ENCODE data around the gene TBC1D14. TPM values are rescaled to one million over a fixed set of nuclear protein-coding genes. Genes with fewer than 3 reads are reported as not detected.

Gene TBC1D14
- total RNA-seq, 2 donors from 2014 or later: 43.2 to 46.6 TPM

GRCh38 chr4:6873792-6874461, 35.7 kb upstream of the TBC1D14 start:
- Histone ChIP-seq H3K9me3 (no peaks in the 10 kb centered on the region), H3K27me3 (no peaks in the 10 kb centered on the region), H3K9ac (ENCODE audit: low read depth in 2 of 2, low read length in 2 of 2) (no peak overlapping the region), H3K4me3 (no peak overlapping the region), H3K4me1 (no peaks in the 10 kb centered on the region), H3K36me3 (peaks cover 10% of the 10 kb centered on the region), H3K27ac (no peak overlapping the region)
- peak; percentile 80 for DNase-seq
- TF ChIP-seq CTCF (IDR thresholded peaks at IDR 0.05): peak; percentile 80
- intact Hi-C loops (cut with DNase I): loop anchor here (2.0 kb wide), 1 partner anchor 153 kb away; no protein-coding TSS in a partner anchor

GRCh38 chr4:6874981-6875380, 34.6 kb upstream of the TBC1D14 start:
- H3K27ac ChIP-seq: no peak overlapping the region
- no peaks in the 10 kb centered on the region for H3K4me1 ChIP-seq

GRCh38 chr4:6875431-6875831, 34.2 kb upstream of the TBC1D14 start:
- no peaks in the 10 kb centered on the region for H3K9me3 ChIP-seq
- H3K4me3 ChIP-seq: no peak overlapping the region
- intact Hi-C loops (cut with DNase I): no loop called here
- no peaks in the 10 kb centered on the region for H3K27me3 ChIP-seq
- TF ChIP-seq CTCF (IDR thresholded peaks at IDR 0.05): no peak
- H3K4me1 ChIP-seq: no peaks in the 10 kb centered on the region
- H3K9ac ChIP-seq (ENCODE audit: low read depth in 2 of 2, low read length in 2 of 2): no peak overlapping the region
- peaks cover 10% of the 10 kb centered on the region for H3K36me3 ChIP-seq
- DNase-seq: no peak
- no peak overlapping the region for H3K27ac ChIP-seq

More at GRCh38 chr4:6874981-6875380, 34.6 kb upstream of the TBC1D14 start:
- Histone ChIP-seq H3K36me3 (peaks cover 10% of the 10 kb centered on the region), H3K9ac (ENCODE audit: low read depth in 2 of 2, low read length in 2 of 2) (no peak overlapping the region), H3K9me3 (no peaks in the 10 kb centered on the region), H3K4me3 (no peak overlapping the region), H3K27me3 (no peaks in the 10 kb centered on the region)
- intact Hi-C loops (cut with DNase I): no loop called here
- TF ChIP-seq CTCF (IDR thresholded peaks at IDR 0.05): no peak
- DNase-seq: no peak

- H3K4me3 ChIP-seq: no peak overlapping the region
- intact Hi-C loops (cut with DNase I): no loop called here
- no peak overlapping the region for H3K27ac ChIP-seq
- no peak overlapping the region for H3K9ac ChIP-seq (ENCODE audit: low read depth in 2 of 2, low read length in 2 of 2)
- DNase-seq: no peak
- H3K9me3 ChIP-seq: no peaks in the 10 kb centered on the region
- no peaks in the 10 kb centered on the region for H3K27me3 ChIP-seq
- no peak for TF ChIP-seq CTCF (IDR thresholded peaks at IDR 0.05)
- no peaks in the 10 kb centered on the region for H3K4me1 ChIP-seq
- peaks cover 14% of the 10 kb centered on the region for H3K36me3 ChIP-seq
These were observed 33.2 kb upstream of the TBC1D14 start for GRCh38 chr4:6876440-6876839.

GRCh38 chr4:6877067-6877466, 32.6 kb upstream of the TBC1D14 start:
- H3K36me3 ChIP-seq: peaks cover 17% of the 10 kb centered on the region
- no peaks in the 10 kb centered on the region for H3K4me1 ChIP-seq
- no peak for DNase-seq
- TF ChIP-seq CTCF (IDR thresholded peaks at IDR 0.05): no peak
- intact Hi-C loops (cut with DNase I): no loop called here
- H3K9ac ChIP-seq (ENCODE audit: low read depth in 2 of 2, low read length in 2 of 2): no peak overlapping the region
- H3K4me3 ChIP-seq: no peak overlapping the region
- no peak overlapping the region for H3K27ac ChIP-seq
- H3K27me3 ChIP-seq: no peaks in the 10 kb centered on the region
- no peaks in the 10 kb centered on the region for H3K9me3 ChIP-seq

Data from colonic mucosa (tissue), 4 donors.